ENCODE data around the gene ACTMAP. TPM values are rescaled to one million over a fixed set of nuclear protein-coding genes. Genes with fewer than 3 reads are reported as not detected.

ACTMAP gene
- total RNA-seq, 2 donors from 2014 or later, result 0.68 to 1.1 TPM

DNA sequence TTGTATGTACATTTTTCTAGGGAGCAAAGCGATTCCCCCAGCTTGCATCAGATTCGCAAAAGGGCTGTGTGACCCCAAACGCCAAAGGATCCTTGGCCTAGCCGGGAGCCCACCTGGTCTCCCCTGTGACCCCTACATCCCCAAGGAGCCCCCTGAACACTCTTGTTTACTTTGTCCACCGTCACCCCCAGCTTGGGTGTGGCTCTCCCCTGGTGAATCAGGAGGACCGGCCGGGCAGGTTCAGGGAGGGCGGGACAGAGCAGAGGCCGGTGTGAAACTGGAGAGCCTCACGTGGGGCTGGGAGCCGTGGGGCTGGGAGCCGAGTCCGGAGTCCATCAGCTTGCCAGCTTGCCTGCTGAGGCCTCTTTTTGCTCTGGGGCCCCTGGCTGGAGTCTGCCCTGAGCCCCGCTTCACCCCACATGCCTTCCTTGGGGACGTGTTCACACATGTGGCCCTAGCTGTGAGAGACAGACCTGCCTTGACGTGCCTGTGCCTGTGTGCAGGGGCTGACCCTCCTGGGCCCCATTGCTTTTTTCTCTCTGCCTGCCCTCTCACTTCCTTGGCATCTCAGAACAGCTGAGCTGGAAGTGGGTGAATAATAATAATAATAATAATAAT is 31.4 kb downstream of the ACTMAP start:
- DNase-seq (ENCODE audit: low spot score), result no peak
- ATAC-seq (ENCODE audit: insufficient number of reproducible peaks, low FRiP score, low read depth), result no peak
- Histone ChIP-seq H3K9me3 (no peaks in the 10 kb centered on the region), H3K27ac (peak overlapping the region; percentile 99), H3K4me3 (peak overlapping the region; percentile 87), H3K36me3 (peaks cover 5% of the 10 kb centered on the region), H3K4me1 (ENCODE audit: control insufficient read depth in 1 of 2, low read depth in 2 of 2) (peaks cover 27 to 54% of the 10 kb centered on the region in 2 donors), H3K27me3 (replicated peaks; ENCODE audit: insufficient read depth) (no peaks in the 10 kb centered on the region)
- TF ChIP-seq CTCF (IDR thresholded peaks at IDR 0.05), result no peak

- ATAC-seq (ENCODE audit: insufficient number of reproducible peaks, low FRiP score, low read depth) (no peak), DNase-seq (ENCODE audit: low spot score) (no peak)
- no peak for TF ChIP-seq CTCF (IDR thresholded peaks at IDR 0.05)
- no peaks in the 10 kb centered on the region for H3K36me3 ChIP-seq
- no peaks in the 10 kb centered on the region for H3K9me3 ChIP-seq
- H3K27ac ChIP-seq, result peak overlapping the region; percentile 99
- peaks cover 27 to 56% of the 10 kb centered on the region in 2 donors for H3K4me1 ChIP-seq (ENCODE audit: control insufficient read depth in 1 of 2, low read depth in 2 of 2)
- no peaks in the 10 kb centered on the region for H3K27me3 ChIP-seq (replicated peaks; ENCODE audit: insufficient read depth)
- H3K4me3 ChIP-seq, result peak overlapping the region; percentile 87
Observed at GRCh38 chr19:40717880-40718773, 32.1 kb downstream of the ACTMAP start.

GRCh38 chr19:40717325-40717879 is 32.9 kb downstream of the ACTMAP start:
- H3K27me3 ChIP-seq (replicated peaks; ENCODE audit: insufficient read depth), result no peaks in the 10 kb centered on the region
- ATAC-seq (ENCODE audit: insufficient number of reproducible peaks, low FRiP score, low read depth) (no peak), DNase-seq (ENCODE audit: low spot score) (no peak)
- H3K4me1 ChIP-seq (ENCODE audit: control insufficient read depth in 1 of 2, low read depth in 2 of 2), result peaks cover 25 to 53% of the 10 kb centered on the region in 2 donors
- H3K4me3 ChIP-seq, result peak overlapping the region; percentile 87
- H3K9me3 ChIP-seq, result no peaks in the 10 kb centered on the region
- peak overlapping the region; percentile 99 for H3K27ac ChIP-seq
- TF ChIP-seq CTCF (IDR thresholded peaks at IDR 0.05), result no peak
- no peaks in the 10 kb centered on the region for H3K36me3 ChIP-seq

GRCh38 chr19:40716482-40717324 is 33.6 kb downstream of the ACTMAP start, which contains the start of the genes COQ8B and ITPKC:
COQ8B (minus strand) TSS chr19:40716886; CDS start chr19:40714632, 2,254 bp downstream.
ITPKC (plus strand) TSS chr19:40717112; CDS start chr19:40717136, 24 bp downstream.
- Histone ChIP-seq H3K27ac (peak within 1 kb of the TSS; percentile 99), H3K27me3 (replicated peaks; ENCODE audit: insufficient read depth) (no peaks in the 10 kb centered on the region), H3K36me3 (no peaks in the 10 kb centered on the region), H3K9me3 (no peaks in the 10 kb centered on the region), H3K4me1 (ENCODE audit: control insufficient read depth in 1 of 2, low read depth in 2 of 2) (peaks cover 18 to 46% of the 10 kb centered on the region in 2 donors), H3K4me3 (peak within 1 kb of the TSS; percentile 87)
- no peak for TF ChIP-seq CTCF (IDR thresholded peaks at IDR 0.05)
- DNase-seq (ENCODE audit: low spot score) (peak; percentile 97), ATAC-seq (ENCODE audit: insufficient number of reproducible peaks, low FRiP score, low read depth) (peak; percentile 45)
